Smooth muscle cell (in vitro differentiated cells): Measurements from ENCODE around the gene DNER. TPM values are rescaled to one million over a fixed set of nuclear protein-coding genes. Genes with fewer than 3 reads are reported as not detected.

ENCODE experiments used
- DNase-seq: peaks from one replicate; lab custom pipeline; 2025; ENCODE audit not compliant: unreplicated experiment; lab: John Stamatoyannopoulos, UW
- H2AFZ ChIP-seq: fragments of 200-600 bp; sonication (generic); 2 replicates; pipeline ENCODE4 v1.6.0; 2016; ENCODE audit warnings: antibody characterized with exemption, low read depth, mild to moderate bottlenecking
- H3F3A ChIP-seq: fragments of 200-600 bp; sonication (generic); 2 replicates; pipeline ENCODE4 v1.6.0; 2017; ENCODE audit warnings: antibody characterized with exemption, low read depth
- H3K27ac ChIP-seq: fragments of 200-600 bp; sonication (generic); 2 replicates; pipeline ENCODE4 v1.5.1; 2016; ENCODE audit warnings: low read depth, mild to moderate bottlenecking
- H3K27me3 ChIP-seq: fragments of 200-600 bp; sonication (generic); 2 replicates; pipeline ENCODE4 v1.6.1; 2016; ENCODE audit warnings: low read depth, mild to moderate bottlenecking
- H3K36me3 ChIP-seq: fragments of 200-600 bp; sonication (generic); 2 replicates; pipeline ENCODE4 v1.5.1; 2016; ENCODE audit warnings: low read depth
- H3K4me1 ChIP-seq: fragments of 200-600 bp; sonication (generic); 2 replicates; pipeline ENCODE4 v1.5.1; 2016; ENCODE audit warnings: low read depth
- H3K4me2 ChIP-seq: fragments of 200-600 bp; sonication (generic); 2 replicates; pipeline ENCODE4 v1.6.0; 2016; ENCODE audit warnings: mild to moderate bottlenecking
- H3K4me3 ChIP-seq: fragments of 200-600 bp; sonication (generic); 2 replicates; pipeline ENCODE4 v1.5.1; 2016; ENCODE audit warnings: mild to moderate bottlenecking
- H3K79me2 ChIP-seq: fragments of 200-600 bp; sonication (generic); 2 replicates; pipeline ENCODE4 v1.6.0; 2016; ENCODE audit warnings: low read depth, mild to moderate bottlenecking
- H3K9ac ChIP-seq: fragments of 200-600 bp; sonication (generic); 2 replicates; pipeline ENCODE4 v1.6.0; 2016; ENCODE audit warnings: low read depth
- H3K9me3 ChIP-seq: fragments of 200-600 bp; sonication (generic); replicated peaks from 2 replicates; pipeline ENCODE4 v1.5.1; 2016; ENCODE audit warnings: low read depth
- H4K20me1 ChIP-seq: fragments of 200-600 bp; sonication (generic); 2 replicates; pipeline ENCODE4 v1.6.0; 2016; ENCODE audit warnings: low read depth
- CTCF ChIP-seq: fragments of 200-600 bp; sonication (generic); IDR thresholded peaks from 2 replicates; pipeline ENCODE4 v1.5.1; 2017; ENCODE audit warnings: borderline replicate concordance, mild to moderate bottlenecking, antibody characterized with exemption; ENCODE audit not compliant: insufficient read depth, poor library complexity, severe bottlenecking
- WGBS: methylation state at CpG from one replicate; pipeline ENCODE4 v1.1.7; 2016; ENCODE audit warnings: low lambda C conversion rate; 5-methylcytosine and 5-hydroxymethylcytosine counted together
- polyA plus RNA-seq: library from polyadenylated mRNA; unstranded; fragments of >200 nt; fragmentation: Nextera tagmentation; extraction: Ambion mirVana; gene quantifications from 2 replicates; pipeline ENCODE4 v1.2.1, GENCODE V29; 2016
- total RNA-seq: library from RNA; depleted of rRNA; stranded (reverse); fragments of >200 nt; gene quantifications from 2 replicates; pipeline ENCODE4 v1.2.3, GENCODE V29; 2014

The DNER gene
- total and polyA plus RNA-seq, 2 experiments from 2014 or later: 0.31 to 0.61 TPM

DNA sequence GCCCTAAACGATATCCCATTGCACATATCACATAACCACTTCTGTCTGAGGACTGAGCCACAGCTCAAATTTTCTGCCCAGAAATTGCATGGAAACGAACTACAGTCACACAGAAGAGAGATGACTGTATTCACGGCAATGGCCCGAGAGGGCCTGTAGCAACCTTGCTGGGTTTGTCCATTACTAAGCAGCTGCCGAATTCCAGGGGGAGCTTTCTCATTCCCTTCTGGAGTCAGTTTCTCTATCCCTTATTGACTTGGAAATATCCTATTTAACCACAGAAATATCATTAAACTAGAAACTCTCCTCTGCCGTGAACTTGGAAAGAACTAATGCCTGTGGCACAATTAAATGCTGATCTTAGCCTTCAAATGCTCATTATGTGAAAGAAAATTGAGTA is 183.9 kb downstream of the DNER start:
- no peaks in the 10 kb centered on the region for H3K27me3 ChIP-seq
- H3F3A ChIP-seq: no peaks in the 10 kb centered on the region
- no peak overlapping the region for H3K4me3 ChIP-seq
- no peak overlapping the region for H3K27ac ChIP-seq
- no peaks in the 10 kb centered on the region for H3K79me2 ChIP-seq
- 90% methylated on average over 6 of the region's 6 CpGs for WGBS
- no peaks in the 10 kb centered on the region for H3K4me1 ChIP-seq
- H4K20me1 ChIP-seq: no peaks in the 10 kb centered on the region
- no peak for DNase-seq
- H3K9ac ChIP-seq: no peak overlapping the region
- TF ChIP-seq CTCF: no peak
- H3K4me2 ChIP-seq: no peak overlapping the region
- H3K9me3 ChIP-seq: no peaks in the 10 kb centered on the region
- H2AFZ ChIP-seq: no peak overlapping the region
- H3K36me3 ChIP-seq: no peaks in the 10 kb centered on the region

DNA sequence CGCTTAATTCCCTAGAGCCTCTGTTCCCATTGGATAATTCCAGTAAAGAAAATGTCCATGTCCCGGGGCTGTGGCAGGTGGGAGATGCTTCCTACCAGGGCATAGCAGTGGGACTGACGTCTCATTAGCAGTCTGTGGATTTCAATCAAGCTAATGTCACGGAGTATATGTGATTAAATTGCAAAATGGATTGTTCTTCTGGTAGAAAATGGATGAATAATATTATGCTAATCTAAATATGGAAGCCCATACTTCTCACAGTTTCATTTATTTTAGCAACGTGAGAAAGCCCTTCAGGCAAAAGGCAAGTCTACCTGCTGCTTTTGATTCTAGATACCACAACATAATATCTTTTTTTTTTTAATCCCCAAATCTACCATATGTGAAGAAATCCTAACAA is 185.5 kb downstream of the DNER start:
- Histone ChIP-seq H3K79me2 (no peaks in the 10 kb centered on the region), H3F3A (no peaks in the 10 kb centered on the region), H3K27me3 (no peaks in the 10 kb centered on the region)

DNA sequence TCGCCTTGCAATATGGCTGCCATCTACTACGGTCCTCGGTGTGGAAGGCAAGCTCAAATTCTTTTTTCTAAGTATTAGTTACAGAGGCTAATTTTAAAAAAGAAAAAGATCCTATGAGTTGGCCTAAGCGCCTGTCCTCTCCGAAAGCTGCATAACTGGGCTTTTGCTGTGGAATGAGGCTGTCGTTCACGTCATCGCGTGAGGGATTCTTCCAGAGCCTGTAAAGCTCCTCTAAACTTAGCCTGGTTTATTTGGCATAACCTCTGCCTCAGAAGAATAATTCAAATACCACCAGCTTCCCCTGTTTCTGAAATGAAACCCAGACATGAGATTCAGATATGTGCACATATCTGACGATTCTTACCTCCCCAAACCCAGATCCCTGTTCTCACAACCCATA is 187.4 kb downstream of the DNER start:
- H3K9ac ChIP-seq: no peak overlapping the region
- WGBS: 95% methylated on average over 10 of the region's 10 CpGs
- no peaks in the 10 kb centered on the region for H4K20me1 ChIP-seq
- H2AFZ ChIP-seq: no peak overlapping the region
- no peaks in the 10 kb centered on the region for H3F3A ChIP-seq
- no peaks in the 10 kb centered on the region for H3K79me2 ChIP-seq
- no peaks in the 10 kb centered on the region for H3K4me1 ChIP-seq
- H3K27me3 ChIP-seq: no peaks in the 10 kb centered on the region
- no peak overlapping the region for H3K4me2 ChIP-seq
- no peak for TF ChIP-seq CTCF
- no peaks in the 10 kb centered on the region for H3K9me3 ChIP-seq
- DNase-seq: no peak
- H3K4me3 ChIP-seq: no peak overlapping the region
- H3K27ac ChIP-seq: no peak overlapping the region
- no peaks in the 10 kb centered on the region for H3K36me3 ChIP-seq

More for the DNA sequence above, 185.5 kb downstream of the DNER start:
- no peak overlapping the region for H3K4me2 ChIP-seq
- no peak overlapping the region for H3K4me3 ChIP-seq
- no peak for DNase-seq
- 91% methylated on average over 5 of the region's 5 CpGs for WGBS
- H3K27ac ChIP-seq: no peak overlapping the region
- H3K9me3 ChIP-seq: no peaks in the 10 kb centered on the region
- no peak for TF ChIP-seq CTCF
- H4K20me1 ChIP-seq: no peaks in the 10 kb centered on the region
- no peak overlapping the region for H2AFZ ChIP-seq
- H3K9ac ChIP-seq: no peak overlapping the region
- H3K4me1 ChIP-seq: no peaks in the 10 kb centered on the region
- no peaks in the 10 kb centered on the region for H3K36me3 ChIP-seq

DNA sequence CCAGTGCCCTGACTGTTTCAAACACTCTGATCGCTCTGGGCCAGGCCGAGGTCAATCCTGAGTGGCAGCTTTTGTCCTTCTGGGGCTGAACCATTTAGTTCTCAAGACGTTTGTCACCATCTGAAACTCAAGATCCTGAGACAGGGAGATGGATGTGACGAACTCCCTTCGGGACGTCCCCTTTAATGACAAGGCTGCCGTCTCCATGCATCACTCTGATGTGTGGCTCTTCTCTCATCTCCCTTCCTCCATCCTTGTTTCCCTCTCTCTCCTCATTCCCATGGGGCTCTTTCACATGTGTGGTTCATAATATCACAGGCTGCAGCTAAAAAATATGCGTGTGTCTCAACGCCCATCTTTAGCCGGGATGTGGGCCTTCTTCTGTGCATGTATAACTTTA is 189.6 kb downstream of the DNER start:
- Histone ChIP-seq H3F3A (no peaks in the 10 kb centered on the region), H3K27ac (no peak overlapping the region), H3K9ac (no peak overlapping the region), H4K20me1 (no peaks in the 10 kb centered on the region), H3K36me3 (no peaks in the 10 kb centered on the region), H3K4me1 (no peaks in the 10 kb centered on the region), H3K4me3 (no peak overlapping the region), H3K4me2 (no peak overlapping the region), H3K9me3 (no peaks in the 10 kb centered on the region), H3K27me3 (no peaks in the 10 kb centered on the region), H2AFZ (no peak overlapping the region), H3K79me2 (no peaks in the 10 kb centered on the region)
- no peak for TF ChIP-seq CTCF
- 92% methylated on average over 10 of the region's 10 CpGs for WGBS
- no peak for DNase-seq
